Measurements from ENCODE around the gene RPS21. TPM values are rescaled to one million over a fixed set of nuclear protein-coding genes. Genes with fewer than 3 reads are reported as not detected.

RPS21 gene
- total RNA-seq, 4 donors from 2014 or later: 1,371 to 3,195 (median 1,826) TPM

DNA sequence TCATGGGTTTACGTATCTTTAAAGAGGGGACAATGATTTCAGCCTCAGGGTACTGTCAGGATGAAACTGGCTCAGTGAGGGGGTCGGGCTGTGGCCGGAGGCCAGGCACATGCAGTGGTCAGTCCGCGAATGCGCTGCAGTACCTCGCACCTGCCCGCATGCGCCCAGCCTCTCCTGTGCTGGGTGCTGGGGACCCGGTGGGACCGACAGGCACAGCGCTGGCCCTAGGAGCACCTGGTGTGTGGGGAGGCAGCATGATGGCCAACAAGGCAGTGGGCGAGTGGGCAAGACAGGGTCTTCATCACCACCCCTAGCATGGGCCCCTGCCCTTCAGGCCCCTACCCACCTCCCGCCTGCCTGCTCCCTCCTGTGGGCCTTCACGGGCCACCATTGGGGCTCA, 21.2 kb downstream of the RPS21 start:
- peaks cover 0 to 41% (median 24%) of the 10 kb centered on the region in 4 donors for H3K4me1 ChIP-seq
- H3K9me3 ChIP-seq: no peaks in the 10 kb centered on the region
- no peak overlapping the region for H3K4me3 ChIP-seq
- DNase-seq (ENCODE audit: low spot score in 2 of 2): no peak
- H3K27ac ChIP-seq: no peak overlapping the region
- 91 to 92% methylated on average over 11 to 15 of the region's 15 CpGs for WGBS, 2 donors
- H3K36me3 ChIP-seq: peaks cover 0 to 2% (median 0%) of the 10 kb centered on the region in 3 donors
- H3K27me3 ChIP-seq: peaks cover 0 to 8% of the 10 kb centered on the region in 2 donors
- TF ChIP-seq, protein P1, sequence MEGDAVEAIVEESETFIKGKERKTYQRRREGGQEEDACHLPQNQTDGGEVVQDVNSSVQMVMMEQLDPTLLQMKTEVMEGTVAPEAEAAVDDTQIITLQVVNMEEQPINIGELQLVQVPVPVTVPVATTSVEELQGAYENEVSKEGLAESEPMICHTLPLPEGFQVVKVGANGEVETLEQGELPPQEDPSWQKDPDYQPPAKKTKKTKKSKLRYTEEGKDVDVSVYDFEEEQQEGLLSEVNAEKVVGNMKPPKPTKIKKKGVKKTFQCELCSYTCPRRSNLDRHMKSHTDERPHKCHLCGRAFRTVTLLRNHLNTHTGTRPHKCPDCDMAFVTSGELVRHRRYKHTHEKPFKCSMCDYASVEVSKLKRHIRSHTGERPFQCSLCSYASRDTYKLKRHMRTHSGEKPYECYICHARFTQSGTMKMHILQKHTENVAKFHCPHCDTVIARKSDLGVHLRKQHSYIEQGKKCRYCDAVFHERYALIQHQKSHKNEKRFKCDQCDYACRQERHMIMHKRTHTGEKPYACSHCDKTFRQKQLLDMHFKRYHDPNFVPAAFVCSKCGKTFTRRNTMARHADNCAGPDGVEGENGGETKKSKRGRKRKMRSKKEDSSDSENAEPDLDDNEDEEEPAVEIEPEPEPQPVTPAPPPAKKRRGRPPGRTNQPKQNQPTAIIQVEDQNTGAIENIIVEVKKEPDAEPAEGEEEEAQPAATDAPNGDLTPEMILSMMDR (IDR thresholded peaks at IDR 0.05): no peak

DNA sequence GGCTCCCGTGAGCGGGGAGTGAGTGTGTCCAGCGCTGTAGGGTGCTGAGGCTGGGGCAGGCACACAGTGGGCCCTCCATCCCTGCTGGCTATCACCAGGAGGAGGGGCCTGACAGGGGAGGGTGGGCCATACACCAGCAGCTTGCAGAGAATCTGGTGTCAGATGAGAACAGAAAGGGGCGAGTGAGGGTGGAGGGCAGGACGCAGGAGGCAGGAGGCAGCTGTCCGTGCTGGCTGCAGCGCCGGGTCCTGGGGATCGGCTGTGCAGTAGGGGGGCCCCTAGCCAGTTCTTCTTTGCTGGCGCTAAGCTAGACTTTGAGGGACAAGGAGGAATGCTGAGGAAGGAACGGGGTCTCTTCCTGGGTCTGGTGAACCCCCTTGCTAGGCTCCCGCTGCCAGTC, 21.7 kb downstream of the RPS21 start:
- H3K27me3 ChIP-seq: peaks cover 0 to 8% of the 10 kb centered on the region in 2 donors
- TF ChIP-seq POLR2A (IDR thresholded peaks at IDR 0.05): no peak
- TF ChIP-seq EP300 (IDR thresholded peaks at IDR 0.05): no peak
- TF ChIP-seq, protein P1 (IDR thresholded peaks at IDR 0.05): no peak
- H3K4me3 ChIP-seq: no peak overlapping the region
- no peak overlapping the region for H3K27ac ChIP-seq
- DNase-seq (ENCODE audit: low spot score in 2 of 2): no peak
- peaks cover 0 to 41% (median 24%) of the 10 kb centered on the region in 4 donors for H3K4me1 ChIP-seq
- WGBS, 2 donors: 74 to 83% methylated on average over 12 of the region's 12 CpGs
- H3K9me3 ChIP-seq: no peaks in the 10 kb centered on the region
- H3K36me3 ChIP-seq: no peaks in the 10 kb centered on the region

DNA sequence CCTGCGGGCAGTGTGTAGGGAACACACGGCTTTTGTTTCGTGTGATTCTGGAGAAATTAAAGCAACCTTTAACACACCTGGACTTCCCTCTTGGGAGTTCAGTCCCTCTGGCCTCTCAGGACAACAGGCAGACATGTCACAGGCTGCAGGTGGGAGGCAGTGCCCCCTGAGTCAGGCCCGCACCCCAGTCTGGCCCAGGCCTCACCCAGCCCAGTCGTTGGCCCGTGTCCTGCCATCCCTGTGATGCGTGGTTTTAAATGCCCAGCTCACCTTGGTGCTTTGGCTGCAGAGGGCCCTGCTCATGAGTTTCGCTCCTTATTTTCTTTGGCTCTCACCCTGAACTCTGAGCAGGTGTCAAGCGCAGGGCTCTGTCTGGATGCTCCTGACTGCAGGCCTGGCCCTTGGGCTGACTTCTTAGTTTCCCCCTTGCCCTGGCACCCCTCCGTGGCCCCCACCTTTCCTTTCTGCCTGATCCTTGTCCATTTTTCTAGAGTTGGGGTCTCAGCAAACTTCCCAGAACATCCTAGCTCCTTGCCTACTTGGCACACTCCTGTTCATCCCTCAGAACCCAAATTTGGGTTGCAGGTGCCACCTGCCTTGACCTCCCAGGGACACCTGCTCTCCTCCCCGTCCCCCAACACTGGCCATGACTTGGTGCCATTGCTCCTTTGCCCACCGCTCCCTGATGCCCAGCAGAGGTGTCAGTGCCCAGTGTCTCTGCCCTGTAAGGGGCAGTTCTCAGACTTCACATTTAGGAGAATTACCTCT, 22.4 kb downstream of the RPS21 start:
- no peak for DNase-seq (ENCODE audit: low spot score in 2 of 2)
- Histone ChIP-seq H3K27ac (no peak overlapping the region), H3K27me3 (peaks cover 0 to 8% of the 10 kb centered on the region in 2 donors), H3K4me1 (peaks cover 0 to 41% (median 24%) of the 10 kb centered on the region in 4 donors), H3K36me3 (no peaks in the 10 kb centered on the region), H3K4me3 (no peak overlapping the region), H3K9me3 (no peaks in the 10 kb centered on the region)
- TF ChIP-seq POLR2A (IDR thresholded peaks at IDR 0.05): no peak
- TF ChIP-seq, protein P1 (IDR thresholded peaks at IDR 0.05): no peak
- no peak for TF ChIP-seq EP300 (IDR thresholded peaks at IDR 0.05)
- WGBS, 2 donors: 85 to 86% methylated on average over 12 of the region's 12 CpGs

DNA sequence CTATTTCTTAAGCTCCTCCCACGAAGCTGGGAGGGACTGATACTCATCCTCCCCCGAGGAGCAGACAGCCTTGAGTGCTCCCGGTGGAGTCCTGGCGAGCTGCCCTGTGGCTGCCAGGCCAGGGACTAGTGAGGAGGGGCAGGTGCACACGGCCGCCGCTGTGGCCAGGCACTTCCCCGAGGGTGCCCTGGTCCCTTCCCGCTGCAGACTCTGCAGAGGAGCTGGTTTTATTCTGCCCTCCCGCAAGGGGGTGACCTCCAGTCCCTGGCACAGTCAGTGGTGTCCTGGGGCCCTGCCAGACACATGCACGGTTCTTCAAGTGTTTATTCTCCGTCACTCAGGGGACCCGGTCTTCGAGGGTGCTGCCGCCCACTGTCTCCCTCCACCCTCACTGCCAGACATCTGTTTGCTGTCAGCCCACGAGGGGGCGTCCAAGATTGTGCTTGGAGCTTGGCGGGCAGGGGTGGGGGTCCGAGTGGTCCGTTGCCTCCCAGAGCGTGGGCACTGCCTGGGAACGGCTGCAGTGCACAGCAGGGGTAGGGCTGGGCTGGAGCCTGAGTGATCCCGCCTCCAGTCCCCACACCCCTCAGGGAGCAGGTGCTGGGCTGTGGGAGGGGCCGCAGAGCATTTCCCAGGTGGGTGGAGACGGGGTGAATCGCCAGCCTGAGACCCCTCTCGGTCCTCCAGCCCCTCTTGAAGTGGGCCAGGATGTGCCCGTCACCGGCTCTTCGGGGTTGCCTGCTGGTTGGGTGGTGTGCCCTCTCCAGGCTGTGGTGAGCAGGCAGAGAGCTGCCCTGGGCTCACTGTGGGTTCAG, 23.2 kb downstream of the RPS21 start:
- Histone ChIP-seq H3K27me3 (peaks cover 0 to 8% of the 10 kb centered on the region in 2 donors), H3K36me3 (no peaks in the 10 kb centered on the region), H3K4me1 (peaks cover 0 to 34% (median 24%) of the 10 kb centered on the region in 4 donors), H3K27ac (peak overlapping the region in 1 of 4 donors; percentile 66), H3K9me3 (no peaks in the 10 kb centered on the region), H3K4me3 (no peak overlapping the region)
- DNase-seq (ENCODE audit: low spot score in 2 of 2): no peak
- TF ChIP-seq, protein P1 (IDR thresholded peaks at IDR 0.05): peak in 4 of 5 experiments; percentile 12 to 36 (median 20)
- TF ChIP-seq POLR2A (IDR thresholded peaks at IDR 0.05): no peak
- 3 to 12% methylated on average over 19 to 27 of the region's 30 CpGs for WGBS, 2 donors
